Activated T-cell treated with anti-CD3 and anti-CD28 coated beads, Interleukin-2, amount 50 U/mL, for 24 hours (primary cell): ENCODE data around the gene VAMP4.
A peak's percentile ranks its signal among the peaks of the same experiment; 100 is the strongest.

Source experiments
- DNase-seq: peaks from one replicate; pipeline ENCODE4 v3.0.0-alpha.2; 2020
- H3K27ac Mint-ChIP-seq: 2 replicates; pipeline ENCODE4 v1.8.0; 2020; ENCODE audit warnings: mild to moderate bottlenecking, mixed read lengths
- H3K27me3 Mint-ChIP-seq: 2 replicates; pipeline ENCODE4 v1.8.0; 2020; ENCODE audit warnings: mixed read lengths
- H3K36me3 Mint-ChIP-seq: 2 replicates; pipeline ENCODE4 v1.8.0; 2020; ENCODE audit warnings: low read depth, mixed read lengths
- H3K4me1 Mint-ChIP-seq: 2 replicates; pipeline ENCODE4 v1.8.0; 2020; ENCODE audit warnings: low read depth, mixed read lengths
- H3K4me3 Mint-ChIP-seq: 2 replicates; pipeline ENCODE4 v1.8.0; 2020; ENCODE audit warnings: mild to moderate bottlenecking, moderate library complexity, mixed read lengths
- H3K9me3 Mint-ChIP-seq: 2 replicates; pipeline ENCODE4 v1.8.0; 2020; ENCODE audit warnings: mixed read lengths

VAMP4 gene

GRCh38 chr1:171762143-171762563, 20.3 kb upstream of the VAMP4 start:
- no peak for DNase-seq
- Mint-ChIP-seq H3K36me3 (no peaks in the 10 kb centered on the region), H3K4me3 (no peak overlapping the region), H3K9me3 (no peaks in the 10 kb centered on the region), H3K4me1 (no peaks in the 10 kb centered on the region), H3K27me3 (peaks cover 4% of the 10 kb centered on the region), H3K27ac (no peak overlapping the region)

GRCh38 chr1:171758011-171758410, 16.1 kb upstream of the VAMP4 start:
- H3K9me3 Mint-ChIP-seq, result no peaks in the 10 kb centered on the region
- H3K36me3 Mint-ChIP-seq, result no peaks in the 10 kb centered on the region

GRCh38 chr1:171756856-171757255, 15.0 kb upstream of the VAMP4 start:
- Mint-ChIP-seq H3K27ac (no peak overlapping the region), H3K4me1 (no peaks in the 10 kb centered on the region), H3K27me3 (no peaks in the 10 kb centered on the region), H3K4me3 (no peak overlapping the region), H3K9me3 (no peaks in the 10 kb centered on the region), H3K36me3 (no peaks in the 10 kb centered on the region)
- DNase-seq, result no peak

More at GRCh38 chr1:171758011-171758410, 16.1 kb upstream of the VAMP4 start:
- H3K4me3 Mint-ChIP-seq, result no peak overlapping the region
- no peaks in the 10 kb centered on the region for H3K4me1 Mint-ChIP-seq
- H3K27ac Mint-ChIP-seq, result no peak overlapping the region
- DNase-seq, result no peak
- no peaks in the 10 kb centered on the region for H3K27me3 Mint-ChIP-seq

GRCh38 chr1:171754971-171755370, 13.1 kb upstream of the VAMP4 start:
- H3K9me3 Mint-ChIP-seq, result no peaks in the 10 kb centered on the region
- peaks cover 6% of the 10 kb centered on the region for H3K4me1 Mint-ChIP-seq
- DNase-seq, result no peak
- no peaks in the 10 kb centered on the region for H3K27me3 Mint-ChIP-seq
- no peaks in the 10 kb centered on the region for H3K36me3 Mint-ChIP-seq
- no peak overlapping the region for H3K27ac Mint-ChIP-seq
- H3K4me3 Mint-ChIP-seq, result no peak overlapping the region

GRCh38 chr1:171754353-171754705, 12.5 kb upstream of the VAMP4 start:
- H3K9me3 Mint-ChIP-seq, result no peaks in the 10 kb centered on the region
- DNase-seq, result no peak

GRCh38 chr1:171753685-171754352, 12.0 kb upstream of the VAMP4 start:
- Mint-ChIP-seq H3K36me3 (no peaks in the 10 kb centered on the region), H3K27ac (no peak overlapping the region), H3K4me3 (no peak overlapping the region), H3K27me3 (no peaks in the 10 kb centered on the region), H3K9me3 (no peaks in the 10 kb centered on the region), H3K4me1 (peaks cover 6% of the 10 kb centered on the region)
- DNase-seq, result no peak

More at GRCh38 chr1:171754353-171754705, 12.5 kb upstream of the VAMP4 start:
- Mint-ChIP-seq H3K4me3 (no peak overlapping the region), H3K27me3 (no peaks in the 10 kb centered on the region), H3K27ac (no peak overlapping the region), H3K4me1 (peaks cover 6% of the 10 kb centered on the region), H3K36me3 (no peaks in the 10 kb centered on the region)

GRCh38 chr1:171753182-171753581, 11.3 kb upstream of the VAMP4 start:
- no peaks in the 10 kb centered on the region for H3K36me3 Mint-ChIP-seq
- H3K27me3 Mint-ChIP-seq, result no peaks in the 10 kb centered on the region
- peaks cover 6% of the 10 kb centered on the region for H3K4me1 Mint-ChIP-seq
- H3K9me3 Mint-ChIP-seq, result no peaks in the 10 kb centered on the region
- H3K27ac Mint-ChIP-seq, result no peak overlapping the region
- no peak for DNase-seq
- H3K4me3 Mint-ChIP-seq, result no peak overlapping the region

GRCh38 chr1:171751221-171751620, 9.4 kb upstream of the VAMP4 start:
- no peak for DNase-seq
- Mint-ChIP-seq H3K27me3 (no peaks in the 10 kb centered on the region), H3K4me3 (no peak overlapping the region), H3K4me1 (peaks cover 6% of the 10 kb centered on the region), H3K27ac (peak overlapping the region; percentile 44), H3K9me3 (no peaks in the 10 kb centered on the region), H3K36me3 (no peaks in the 10 kb centered on the region)

GRCh38 chr1:171748651-171749050, 6.8 kb upstream of the VAMP4 start:
- no peak for DNase-seq
- Mint-ChIP-seq H3K9me3 (no peaks in the 10 kb centered on the region), H3K27me3 (no peaks in the 10 kb centered on the region), H3K4me1 (peaks cover 15% of the 10 kb centered on the region), H3K27ac (no peak overlapping the region), H3K4me3 (no peak overlapping the region), H3K36me3 (no peaks in the 10 kb centered on the region)

GRCh38 chr1:171744986-171745385, 3.1 kb upstream of the VAMP4 start:
- no peak overlapping the region for H3K4me3 Mint-ChIP-seq
- peaks cover 37% of the 10 kb centered on the region for H3K4me1 Mint-ChIP-seq
- H3K36me3 Mint-ChIP-seq, result peaks cover 15% of the 10 kb centered on the region
- H3K27me3 Mint-ChIP-seq, result no peaks in the 10 kb centered on the region
- no peaks in the 10 kb centered on the region for H3K9me3 Mint-ChIP-seq
- H3K27ac Mint-ChIP-seq, result no peak overlapping the region
- DNase-seq, result no peak

- H3K4me1 Mint-ChIP-seq, result peaks cover 54% of the 10 kb centered on the region
- no peak for DNase-seq
- no peaks in the 10 kb centered on the region for H3K27me3 Mint-ChIP-seq
These were observed 1.4 kb upstream of the VAMP4 start for GRCh38 chr1:171743081-171743870.

GRCh38 chr1:171742577-171742922, 685 bp upstream of the VAMP4 start:
- peaks cover 57% of the 10 kb centered on the region for H3K4me1 Mint-ChIP-seq
- peak overlapping the region; percentile 98 for H3K4me3 Mint-ChIP-seq
- H3K9me3 Mint-ChIP-seq, result no peaks in the 10 kb centered on the region
- H3K36me3 Mint-ChIP-seq, result peaks cover 24% of the 10 kb centered on the region
- peak overlapping the region; percentile 100 for H3K27ac Mint-ChIP-seq
- no peaks in the 10 kb centered on the region for H3K27me3 Mint-ChIP-seq
- DNase-seq, result no peak

More at GRCh38 chr1:171743081-171743870, 1.4 kb upstream of the VAMP4 start:
- H3K9me3 Mint-ChIP-seq, result no peaks in the 10 kb centered on the region
- peak overlapping the region; percentile 98 for H3K4me3 Mint-ChIP-seq
- H3K27ac Mint-ChIP-seq, result peak overlapping the region; percentile 100
- peaks cover 18% of the 10 kb centered on the region for H3K36me3 Mint-ChIP-seq

- Mint-ChIP-seq H3K27me3 (no peaks in the 10 kb centered on the region), H3K27ac (peak overlapping the region; percentile 100), H3K4me1 (peaks cover 58% of the 10 kb centered on the region), H3K36me3 (peaks cover 34% of the 10 kb centered on the region), H3K9me3 (no peaks in the 10 kb centered on the region), H3K4me3 (peak overlapping the region; percentile 98)
- peak; percentile 51 for DNase-seq
These were observed 636 bp downstream of the VAMP4 start for GRCh38 chr1:171740987-171741871.

GRCh38 chr1:171740356-171740863, 1.5 kb downstream of the VAMP4 start:
- no peaks in the 10 kb centered on the region for H3K27me3 Mint-ChIP-seq
- no peaks in the 10 kb centered on the region for H3K9me3 Mint-ChIP-seq

More at GRCh38 chr1:171740356-171740863, 1.5 kb downstream of the VAMP4 start:
- Mint-ChIP-seq H3K36me3 (peaks cover 42% of the 10 kb centered on the region), H3K4me3 (peak overlapping the region; percentile 98), H3K27ac (peak overlapping the region; percentile 79), H3K4me1 (peaks cover 59% of the 10 kb centered on the region)
- DNase-seq, result no peak
